Fibroblast of villous mesenchyme (primary cell): ENCODE measurements around the gene TBC1D5. TPM values are rescaled to one million over a fixed set of nuclear protein-coding genes. Genes with fewer than 3 reads are reported as not detected.
"Not testable (repeated sequence)": the region's sequence is repeated elsewhere in the genome, so short reads cannot be mapped to it uniquely, and the experiment has no call there.

ENCODE experiments used
- DNase-seq: peaks from one replicate; pipeline ENCODE4 v3.0.0-alpha.2; 2010; ENCODE audit warnings: low read depth
- H3K4me3 ChIP-seq: 2 replicates; pipeline ENCODE4 v1.5.1; 2011; ENCODE audit warnings: low read depth, mild to moderate bottlenecking, low read length
- CTCF ChIP-seq: IDR thresholded peaks from 2 replicates; pipeline ENCODE4 v1.5.1; 2012; ENCODE audit warnings: low read depth, mild to moderate bottlenecking, low read length; ENCODE audit not compliant: insufficient read depth
- total RNA-seq: library from RNA; depleted of rRNA; stranded (reverse); fragments of >200 nt; gene quantifications from 2 replicates; pipeline ENCODE4 v1.2.3, GENCODE V29; 2012

Gene TBC1D5
- total RNA-seq, 1 donor = 107 TPM

DNA sequence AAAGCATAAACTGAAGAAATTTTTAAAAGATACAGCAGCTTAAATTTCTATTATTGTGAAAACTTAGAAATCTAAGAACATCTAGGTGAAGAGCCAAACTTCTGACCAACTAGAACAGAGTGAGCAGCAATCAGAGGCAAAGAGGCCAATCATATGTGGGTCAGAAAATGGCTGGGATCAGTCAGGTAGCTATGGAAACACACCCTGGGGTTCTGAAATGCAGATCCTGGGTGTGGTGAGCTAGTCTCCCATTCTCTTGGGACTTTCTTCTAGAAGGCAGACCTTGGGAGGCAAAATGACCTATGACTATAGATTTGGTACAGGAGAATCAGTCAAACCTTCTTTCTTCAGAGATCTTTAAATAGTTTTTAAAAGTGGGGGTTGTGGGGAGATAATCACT lies 385.8 kb downstream of the TBC1D5 start:
- no peak overlapping the region for H3K4me3 ChIP-seq
- no peak for TF ChIP-seq CTCF
- no peak for DNase-seq

- peak; percentile 49 for DNase-seq
- H3K4me3 ChIP-seq = no peak overlapping the region
- TF ChIP-seq CTCF = no peak
These were observed 386.8 kb downstream of the TBC1D5 start for GRCh38 chr3:17355591-17355990.

DNA sequence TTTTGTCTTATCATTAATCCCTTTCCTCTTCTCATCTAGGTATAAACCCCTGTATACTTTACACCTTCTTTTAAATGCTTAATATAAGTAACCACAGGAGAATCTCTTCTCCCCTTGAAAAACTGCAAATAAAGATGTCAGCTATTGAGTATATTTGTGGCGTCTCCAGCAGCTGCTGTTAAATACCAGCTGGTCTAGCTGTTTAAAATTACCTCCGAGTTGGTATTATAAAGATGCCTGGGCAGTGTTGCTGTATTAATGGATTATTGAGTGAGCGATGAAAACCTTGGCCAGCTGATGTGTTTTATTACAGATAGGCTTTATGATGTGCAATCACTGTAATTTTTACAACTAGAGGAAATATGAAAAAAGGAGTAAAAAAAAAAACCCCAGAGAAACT lies 388.1 kb downstream of the TBC1D5 start:
- no peak overlapping the region for H3K4me3 ChIP-seq
- DNase-seq = peak; percentile 20
- TF ChIP-seq CTCF = no peak

GRCh38 chr3:17352620-17353019 lies 389.8 kb downstream of the TBC1D5 start:
- TF ChIP-seq CTCF = no peak
- DNase-seq = no peak
- H3K4me3 ChIP-seq = no peak overlapping the region

DNA sequence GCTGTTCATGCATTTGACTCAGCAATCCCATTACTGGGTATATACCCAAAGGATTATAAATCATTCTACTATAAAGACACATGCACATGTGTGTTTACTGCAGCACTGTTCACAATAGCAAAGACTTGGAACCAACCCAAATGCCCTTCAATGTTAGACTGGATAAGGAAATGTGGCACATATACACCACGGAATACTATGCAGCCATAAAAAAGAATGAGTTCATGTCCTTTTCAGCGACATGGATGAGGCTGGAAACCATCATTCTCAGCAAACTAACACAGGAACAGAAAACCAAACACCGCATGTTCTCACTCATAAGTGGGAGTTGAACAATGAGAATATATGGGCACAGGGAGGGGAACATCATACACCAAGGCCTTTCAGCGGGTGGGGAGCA lies 391.2 kb downstream of the TBC1D5 start:
- DNase-seq, H3K4me3 ChIP-seq: not testable (repeated sequence)

DNA sequence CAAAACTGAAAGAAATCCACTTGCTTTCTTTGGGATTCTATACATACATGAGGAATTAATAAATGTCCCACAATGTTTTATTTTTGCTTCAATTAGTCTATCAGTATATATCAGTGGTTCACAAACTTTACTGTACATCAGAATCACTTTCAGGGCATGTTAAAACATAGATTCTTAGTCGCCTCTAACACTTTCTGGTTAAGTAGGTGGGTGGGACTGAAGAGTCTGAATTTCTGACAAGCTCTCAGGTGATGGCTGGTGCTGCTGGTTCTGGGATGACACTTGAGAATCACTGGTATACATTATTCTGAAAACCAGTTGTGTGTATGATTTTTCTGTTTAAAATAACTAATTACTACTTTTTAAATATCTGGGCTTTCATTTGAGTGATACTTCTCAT lies 393.3 kb downstream of the TBC1D5 start:
- H3K4me3 ChIP-seq = no peak overlapping the region
- TF ChIP-seq CTCF = no peak
- no peak for DNase-seq

DNA sequence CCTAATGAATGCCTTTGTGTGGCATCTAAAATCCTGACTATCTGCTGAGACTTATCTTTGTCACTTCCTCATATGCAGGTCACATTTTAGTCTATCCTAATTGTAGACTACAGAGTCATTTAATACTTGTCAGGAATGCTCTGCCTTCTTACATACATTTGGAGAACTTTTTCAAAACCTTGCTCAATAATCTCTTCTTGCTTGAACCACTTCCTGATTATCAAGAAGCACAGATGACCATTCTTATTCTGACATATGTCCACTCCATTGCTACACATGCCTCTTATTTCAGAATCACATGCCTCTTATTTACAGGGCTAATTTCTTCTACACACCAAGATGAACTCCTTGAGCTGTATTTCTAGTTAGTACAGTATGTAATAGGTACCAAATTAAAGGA lies 400.3 kb downstream of the TBC1D5 start:
- no peak for TF ChIP-seq CTCF

More for the DNA sequence above, 400.3 kb downstream of the TBC1D5 start:
- no peak overlapping the region for H3K4me3 ChIP-seq
- DNase-seq = no peak
